Progenitor cell of endocrine pancreas (in vitro differentiated cells): Measurements from ENCODE around the gene CTCFL. TPM values are rescaled to one million over a fixed set of nuclear protein-coding genes. Genes with fewer than 3 reads are reported as not detected.

ENCODE experiments used
- DNase-seq: peaks from one replicate; pipeline ENCODE4 v3.0.0; 2021; ENCODE audit warnings: low spot score; ENCODE audit not compliant: unreplicated experiment
- H3K27ac Mint-ChIP-seq: 2 replicates; pipeline ENCODE4 v1.8.0; 2021; ENCODE audit warnings: mild to moderate bottlenecking, moderate library complexity, mixed read lengths
- H3K27me3 Mint-ChIP-seq: 2 replicates; pipeline ENCODE4 v1.8.0; 2021; ENCODE audit warnings: mixed read lengths
- H3K36me3 Mint-ChIP-seq: 2 replicates; pipeline ENCODE4 v1.8.0; 2022; ENCODE audit warnings: mixed read lengths; ENCODE audit not compliant: insufficient read depth
- H3K4me1 Mint-ChIP-seq: 2 replicates; pipeline ENCODE4 v1.8.0; 2021; ENCODE audit warnings: low read depth, mixed read lengths
- H3K4me3 Mint-ChIP-seq: 2 replicates; pipeline ENCODE4 v1.8.0; 2021; ENCODE audit warnings: low read depth, mild to moderate bottlenecking, moderate library complexity, mixed read lengths
- H3K9me3 Mint-ChIP-seq: 2 replicates; pipeline ENCODE4 v1.8.0; 2021; ENCODE audit warnings: low read depth, mixed read lengths
- CTCF ChIP-seq: fragments of 200-600 bp; sonication (generic); IDR thresholded peaks from one replicate; pipeline ENCODE4 v1.5.0; 2021; ENCODE audit warnings: antibody characterized with exemption, mild to moderate bottlenecking; ENCODE audit not compliant: unreplicated experiment
- total RNA-seq: library from RNA; stranded (reverse); gene quantifications from 2 replicates; pipeline ENCODE4 v1.2.1, GENCODE V29; 2021

The CTCFL gene
- total RNA-seq, 1 donor from 2014 or later = not detected

DNA sequence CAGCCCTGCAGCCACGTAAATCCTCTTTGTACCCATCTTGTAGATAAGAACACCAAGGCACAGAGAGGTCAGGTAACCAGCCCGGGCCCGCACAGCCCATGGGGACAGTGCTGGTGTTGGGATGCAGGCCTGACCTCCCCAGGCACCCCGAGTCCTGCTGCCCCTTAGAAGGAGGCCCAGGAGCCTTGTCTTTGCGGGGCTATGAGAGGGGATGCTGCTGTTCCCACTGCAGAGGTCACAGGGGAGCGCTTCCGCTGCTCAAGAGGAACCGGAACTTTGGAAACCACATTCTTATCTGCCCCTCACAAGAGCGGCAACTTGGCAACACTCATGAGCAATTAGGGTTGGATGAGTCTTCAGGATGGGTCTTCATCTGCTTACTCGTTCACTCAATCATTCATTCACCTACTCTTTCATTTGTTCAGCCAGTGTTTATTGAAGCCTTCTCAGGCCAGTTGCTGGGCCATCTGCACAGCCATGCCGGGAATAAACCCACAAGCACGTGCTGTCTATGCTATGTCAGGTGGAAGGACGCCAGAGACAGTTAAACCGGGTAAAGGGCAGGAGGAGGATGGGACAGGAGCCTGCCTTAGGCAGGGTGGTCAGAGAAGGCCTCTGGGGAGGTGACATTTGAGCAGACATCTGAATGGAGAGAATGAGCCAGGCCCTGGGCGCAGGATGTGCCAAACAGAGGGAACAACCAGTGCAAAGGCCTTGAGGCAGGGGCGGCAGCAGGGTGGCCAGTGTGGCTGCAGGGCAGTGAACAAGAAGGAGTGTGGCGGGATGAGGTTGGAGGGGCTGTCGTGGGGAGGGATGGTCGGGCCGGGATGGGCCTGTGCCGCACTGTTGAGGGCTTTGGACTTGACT, 72.9 kb downstream of the CTCFL start:
- no peak for DNase-seq
- Mint-ChIP-seq H3K4me3 (no peak overlapping the region), H3K27ac (no peak overlapping the region), H3K9me3 (no peaks in the 10 kb centered on the region), H3K4me1 (no peaks in the 10 kb centered on the region), H3K36me3 (no peaks in the 10 kb centered on the region), H3K27me3 (peaks cover 17% of the 10 kb centered on the region)
- no peak for TF ChIP-seq CTCF

- H3K36me3 Mint-ChIP-seq = no peaks in the 10 kb centered on the region
- H3K27ac Mint-ChIP-seq = no peak overlapping the region
- H3K4me3 Mint-ChIP-seq = no peak overlapping the region
- TF ChIP-seq CTCF = no peak
- no peaks in the 10 kb centered on the region for H3K9me3 Mint-ChIP-seq
- no peaks in the 10 kb centered on the region for H3K4me1 Mint-ChIP-seq
- no peak for DNase-seq
- H3K27me3 Mint-ChIP-seq = peaks cover 19% of the 10 kb centered on the region
Measured at GRCh38 chr20:57451431-57451794, 73.5 kb downstream of the CTCFL start.

DNA sequence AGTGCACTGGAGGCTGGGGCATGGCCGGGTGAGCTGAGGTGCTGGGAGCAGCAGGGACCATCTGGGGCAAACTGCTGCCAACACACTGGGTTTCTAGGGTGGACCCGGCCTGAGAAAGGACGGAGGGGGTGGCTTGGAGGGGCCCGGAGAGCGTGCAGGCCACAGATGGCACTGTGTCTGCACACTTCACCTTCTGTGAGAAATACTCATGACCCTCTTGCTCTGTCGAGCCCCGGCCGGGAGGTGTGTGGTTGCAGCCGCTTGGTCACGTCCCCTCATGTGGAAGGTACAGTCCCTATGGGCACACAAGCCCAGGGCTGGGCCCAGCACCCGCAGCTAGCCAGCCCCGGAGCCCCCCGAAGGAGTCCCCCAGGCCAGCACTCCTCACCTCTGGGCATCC, 74.0 kb downstream of the CTCFL start:
- no peak overlapping the region for H3K27ac Mint-ChIP-seq
- TF ChIP-seq CTCF = no peak

DNA sequence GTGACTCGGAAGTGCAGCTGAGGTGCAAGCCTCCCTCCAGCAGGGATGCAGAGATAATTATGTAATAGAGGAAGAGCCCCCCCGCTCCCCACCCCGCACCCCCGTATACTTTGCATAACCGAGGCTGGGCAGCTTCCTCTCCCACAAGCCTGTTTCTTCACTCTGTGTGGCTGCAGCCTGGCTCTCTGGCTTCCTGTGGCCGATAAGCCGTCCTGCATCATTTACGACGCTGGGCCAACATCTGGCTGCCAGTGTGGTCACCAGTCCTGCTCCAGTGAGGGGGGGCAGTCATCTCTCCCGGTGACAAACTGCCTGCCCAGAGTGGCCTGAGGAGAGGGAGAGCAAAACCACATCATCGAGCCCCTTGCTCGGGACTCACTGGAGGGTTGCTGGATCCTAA, 74.5 kb downstream of the CTCFL start:
- no peak for DNase-seq
- Mint-ChIP-seq H3K4me1 (no peaks in the 10 kb centered on the region), H3K27me3 (peaks cover 25% of the 10 kb centered on the region), H3K27ac (no peak overlapping the region), H3K36me3 (no peaks in the 10 kb centered on the region), H3K4me3 (no peak overlapping the region), H3K9me3 (no peaks in the 10 kb centered on the region)
- no peak for TF ChIP-seq CTCF

More for the DNA sequence above, 74.0 kb downstream of the CTCFL start:
- no peaks in the 10 kb centered on the region for H3K9me3 Mint-ChIP-seq
- H3K4me3 Mint-ChIP-seq = no peak overlapping the region
- H3K4me1 Mint-ChIP-seq = no peaks in the 10 kb centered on the region
- peaks cover 23% of the 10 kb centered on the region for H3K27me3 Mint-ChIP-seq
- no peaks in the 10 kb centered on the region for H3K36me3 Mint-ChIP-seq
- no peak for DNase-seq

DNA sequence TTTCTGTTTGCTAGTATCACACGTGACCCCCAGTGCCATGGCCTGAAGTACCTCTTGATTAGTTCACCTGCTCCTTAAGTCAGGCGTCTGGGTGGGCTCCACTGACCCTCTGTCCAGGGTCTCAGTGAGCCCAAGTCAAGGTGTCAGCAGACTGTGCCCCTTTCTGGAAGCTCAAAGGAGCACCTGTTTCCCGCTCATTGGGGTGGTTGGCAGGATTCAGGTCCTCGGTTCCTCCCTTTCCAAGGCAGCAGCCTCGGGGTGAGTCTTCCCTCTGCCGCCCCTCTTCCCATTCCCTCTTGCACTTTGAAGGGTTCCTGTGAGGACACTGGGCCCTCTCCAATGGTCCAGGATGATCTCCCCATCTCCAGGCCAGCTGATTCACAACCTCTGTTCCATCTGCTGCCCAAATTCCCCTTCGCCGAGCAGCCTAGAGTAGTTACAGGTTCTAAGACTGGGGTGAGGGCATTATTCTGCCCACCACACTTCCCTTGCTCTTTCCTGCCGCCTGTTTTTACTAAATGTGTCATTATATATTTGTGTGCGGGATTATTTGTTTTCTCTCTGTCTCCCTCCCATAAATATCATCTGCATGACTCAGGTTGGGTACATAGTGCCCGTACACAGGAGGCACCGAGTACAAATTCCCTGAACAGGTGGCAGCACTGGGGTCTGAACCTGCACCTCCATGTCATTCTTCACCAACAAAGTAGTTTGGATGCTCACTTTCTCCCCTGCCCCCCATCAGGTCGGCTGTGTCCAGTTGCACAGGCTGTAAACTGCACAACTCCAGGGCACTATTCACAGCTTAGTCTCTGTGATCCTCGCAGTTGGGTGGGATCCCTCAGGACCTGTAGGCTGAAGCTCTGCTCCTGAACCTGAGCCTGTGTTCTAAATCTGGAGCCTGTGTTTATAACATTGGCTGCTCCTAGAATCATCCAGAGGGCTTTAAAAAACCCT, 75.3 kb downstream of the CTCFL start:
- Mint-ChIP-seq H3K9me3 (no peaks in the 10 kb centered on the region), H3K4me3 (no peak overlapping the region), H3K36me3 (no peaks in the 10 kb centered on the region), H3K27me3 (peaks cover 29% of the 10 kb centered on the region), H3K27ac (no peak overlapping the region), H3K4me1 (no peaks in the 10 kb centered on the region)
- no peak for TF ChIP-seq CTCF
- no peak for DNase-seq
